Measurements from ENCODE around the gene RALGAPB. TPM values are rescaled to one million over a fixed set of nuclear protein-coding genes. Genes with fewer than 3 reads are reported as not detected.

RALGAPB gene
- total and polyA plus RNA-seq, 7 donors = 7.5 to 27.3 (median 18.6) TPM

DNA sequence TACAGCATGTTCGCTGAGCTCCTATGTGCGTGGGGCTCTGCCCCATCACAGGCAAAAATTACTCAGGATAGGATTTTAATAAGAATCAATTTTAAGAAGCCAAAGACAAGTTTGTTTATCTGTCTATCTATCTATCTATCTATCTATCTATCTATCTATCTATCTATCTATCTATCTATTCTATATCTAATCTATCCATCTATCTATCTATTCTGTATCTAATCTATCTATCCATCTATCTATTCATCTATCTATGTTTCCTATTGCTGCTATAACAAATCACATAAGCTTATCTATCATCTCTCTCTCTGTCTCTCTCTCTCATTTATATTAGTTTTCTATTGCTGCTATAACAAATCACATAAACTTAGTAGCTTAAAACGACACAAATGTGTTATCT is 130.6 kb downstream of the RALGAPB start:
- WGBS, 3 donors = 71 to 78% (median 77%) methylated on average over 3 of the region's 3 CpGs
- no peak overlapping the region for H3K4me3 ChIP-seq
- intact Hi-C loops (cut with DNase I) = no loop called here
- no peak for ATAC-seq
- TF ChIP-seq, protein P1, sequence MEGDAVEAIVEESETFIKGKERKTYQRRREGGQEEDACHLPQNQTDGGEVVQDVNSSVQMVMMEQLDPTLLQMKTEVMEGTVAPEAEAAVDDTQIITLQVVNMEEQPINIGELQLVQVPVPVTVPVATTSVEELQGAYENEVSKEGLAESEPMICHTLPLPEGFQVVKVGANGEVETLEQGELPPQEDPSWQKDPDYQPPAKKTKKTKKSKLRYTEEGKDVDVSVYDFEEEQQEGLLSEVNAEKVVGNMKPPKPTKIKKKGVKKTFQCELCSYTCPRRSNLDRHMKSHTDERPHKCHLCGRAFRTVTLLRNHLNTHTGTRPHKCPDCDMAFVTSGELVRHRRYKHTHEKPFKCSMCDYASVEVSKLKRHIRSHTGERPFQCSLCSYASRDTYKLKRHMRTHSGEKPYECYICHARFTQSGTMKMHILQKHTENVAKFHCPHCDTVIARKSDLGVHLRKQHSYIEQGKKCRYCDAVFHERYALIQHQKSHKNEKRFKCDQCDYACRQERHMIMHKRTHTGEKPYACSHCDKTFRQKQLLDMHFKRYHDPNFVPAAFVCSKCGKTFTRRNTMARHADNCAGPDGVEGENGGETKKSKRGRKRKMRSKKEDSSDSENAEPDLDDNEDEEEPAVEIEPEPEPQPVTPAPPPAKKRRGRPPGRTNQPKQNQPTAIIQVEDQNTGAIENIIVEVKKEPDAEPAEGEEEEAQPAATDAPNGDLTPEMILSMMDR (IDR thresholded peaks at IDR 0.05) = no peak
- no peaks in the 10 kb centered on the region for H3K4me1 ChIP-seq
- no peak overlapping the region for H3K27ac ChIP-seq
- no peak for DNase-seq
- no peaks in the 10 kb centered on the region for H3K36me3 ChIP-seq (ENCODE audit: insufficient read depth in 1 of 2, low read depth in 1 of 2)
- H3K27me3 ChIP-seq (ENCODE audit: insufficient read depth in 3 of 3, low read length in 2 of 3) = peaks cover 0 to 63% (median 16%) of the 10 kb centered on the region in 3 donors
- no peaks in the 10 kb centered on the region for H3K9me3 ChIP-seq

DNA sequence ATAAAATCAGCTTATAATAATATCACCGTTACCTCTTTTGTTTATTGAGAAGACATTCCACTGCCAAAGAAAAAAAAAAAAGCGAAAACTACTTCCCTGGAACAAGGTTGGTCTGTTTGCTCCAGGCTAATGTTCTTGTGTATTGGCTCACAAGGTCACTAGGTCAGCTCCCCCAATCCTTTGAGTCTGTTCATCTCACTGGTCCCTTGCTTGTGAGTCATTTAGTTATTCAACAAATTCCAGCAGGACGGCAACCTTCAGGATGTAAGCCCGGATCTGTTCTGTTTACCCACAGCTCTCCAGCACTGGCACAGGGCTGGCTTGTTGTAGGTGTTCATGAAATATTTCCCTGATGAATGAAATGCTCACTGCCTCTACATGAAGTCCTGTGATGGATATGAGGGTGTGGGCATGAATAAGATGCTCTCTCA is 132.2 kb downstream of the RALGAPB start:
- TF ChIP-seq, protein P1 (IDR thresholded peaks at IDR 0.05) = no peak
- Histone ChIP-seq H3K4me3 (no peak overlapping the region), H3K27me3 (ENCODE audit: insufficient read depth in 3 of 3, low read length in 2 of 3) (peaks cover 0 to 57% (median 19%) of the 10 kb centered on the region in 3 donors), H3K27ac (no peak overlapping the region), H3K9me3 (no peaks in the 10 kb centered on the region), H3K36me3 (ENCODE audit: insufficient read depth in 1 of 2, low read depth in 1 of 2) (no peaks in the 10 kb centered on the region), H3K4me1 (no peaks in the 10 kb centered on the region)
- ATAC-seq = no peak
- 63% methylated on average over 4 of the region's 4 CpGs for WGBS, 3 donors
- intact Hi-C loops (cut with DNase I) = no loop called here
- DNase-seq = no peak

DNA sequence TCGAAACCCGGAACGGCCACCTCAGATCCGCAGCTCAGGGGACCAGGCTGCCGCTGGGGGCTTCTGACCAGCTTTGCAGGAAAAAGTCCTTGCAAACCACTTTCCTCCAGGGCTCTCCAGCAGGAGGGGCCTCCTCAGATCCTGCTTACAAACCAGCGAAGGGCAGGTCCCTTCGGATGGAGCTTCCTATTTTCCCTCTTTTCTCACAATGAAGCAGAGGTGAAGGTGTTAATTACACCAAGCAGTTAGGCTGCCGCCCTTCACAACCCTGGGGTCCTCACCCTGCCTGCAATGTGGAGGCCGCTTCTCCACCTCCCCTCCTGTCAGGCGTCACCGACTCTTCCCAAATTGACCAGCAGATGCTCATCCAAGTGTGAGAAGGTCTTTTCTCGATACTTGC is 134.7 kb downstream of the RALGAPB start:
- no peaks in the 10 kb centered on the region for H3K36me3 ChIP-seq (ENCODE audit: insufficient read depth in 1 of 2, low read depth in 1 of 2)
- DNase-seq = no peak
- no peak overlapping the region for H3K4me3 ChIP-seq
- no peaks in the 10 kb centered on the region for H3K9me3 ChIP-seq
- TF ChIP-seq, protein P1 (IDR thresholded peaks at IDR 0.05) = no peak
- intact Hi-C loops (cut with DNase I) = no loop called here
- H3K27ac ChIP-seq = no peak overlapping the region
- no peaks in the 10 kb centered on the region for H3K4me1 ChIP-seq
- ATAC-seq = no peak
- WGBS, 3 donors = 30 to 37% (median 34%) methylated on average over 12 of the region's 12 CpGs
- H3K27me3 ChIP-seq (ENCODE audit: insufficient read depth in 3 of 3, low read length in 2 of 3) = peaks cover 0 to 37% (median 9%) of the 10 kb centered on the region in 3 donors

DNA sequence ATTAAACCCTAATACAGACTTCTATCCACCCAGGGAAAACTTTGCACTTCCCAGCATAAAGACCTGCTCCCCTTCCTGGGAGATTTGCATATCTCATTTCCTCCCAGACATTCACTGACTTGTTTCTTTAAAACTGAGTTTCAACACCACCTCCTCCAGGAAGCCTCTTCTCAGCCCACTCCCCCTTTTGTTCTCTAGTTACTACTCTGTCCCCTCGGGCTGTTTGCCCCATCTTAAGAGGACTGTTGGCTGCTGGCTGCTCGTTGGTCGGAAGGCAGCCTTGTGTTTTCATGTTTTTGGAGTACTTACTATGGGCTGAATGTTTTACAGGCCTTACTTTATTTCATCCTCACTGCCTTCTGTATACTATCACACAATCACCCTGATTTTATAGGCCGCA is 135.5 kb downstream of the RALGAPB start:
- no peaks in the 10 kb centered on the region for H3K4me1 ChIP-seq
- 70 to 78% (median 74%) methylated on average over 4 of the region's 4 CpGs for WGBS, 3 donors
- TF ChIP-seq, protein P1 (IDR thresholded peaks at IDR 0.05) = no peak
- H3K9me3 ChIP-seq = no peaks in the 10 kb centered on the region
- no peak overlapping the region for H3K4me3 ChIP-seq
- peaks cover 0 to 31% (median 6%) of the 10 kb centered on the region in 3 donors for H3K27me3 ChIP-seq (ENCODE audit: insufficient read depth in 3 of 3, low read length in 2 of 3)
- intact Hi-C loops (cut with DNase I) = no loop called here
- no peak overlapping the region for H3K27ac ChIP-seq
- no peak for DNase-seq
- no peaks in the 10 kb centered on the region for H3K36me3 ChIP-seq (ENCODE audit: insufficient read depth in 1 of 2, low read depth in 1 of 2)
- no peak for ATAC-seq

DNA sequence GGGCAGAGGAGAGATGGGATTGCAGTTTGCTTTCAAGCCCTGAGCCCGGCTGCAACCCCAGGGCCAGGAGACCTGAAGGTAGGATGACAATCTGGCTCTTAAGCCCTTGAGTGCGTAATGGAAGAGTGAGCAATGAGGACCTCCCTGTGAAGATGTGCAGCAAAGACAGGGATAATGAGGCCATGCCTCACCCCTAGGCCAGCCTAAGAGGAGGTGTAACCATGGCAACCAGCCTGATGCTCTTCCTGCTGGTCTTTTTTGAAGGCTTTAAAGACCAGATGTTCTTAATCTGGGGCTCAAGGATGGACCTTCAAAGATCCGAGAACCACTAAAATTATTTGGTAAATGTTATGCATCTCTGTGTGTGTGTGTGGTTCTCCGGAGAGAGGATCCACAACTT is 137.2 kb downstream of the RALGAPB start:
- Histone ChIP-seq H3K4me1 (no peaks in the 10 kb centered on the region), H3K9me3 (no peaks in the 10 kb centered on the region), H3K27ac (no peak overlapping the region), H3K27me3 (ENCODE audit: insufficient read depth in 3 of 3, low read length in 2 of 3) (peaks cover 0 to 15% (median 6%) of the 10 kb centered on the region in 3 donors), H3K4me3 (no peak overlapping the region), H3K36me3 (ENCODE audit: insufficient read depth in 1 of 2, low read depth in 1 of 2) (no peaks in the 10 kb centered on the region)
- DNase-seq (no peak), ATAC-seq (no peak)
- TF ChIP-seq, protein P1 (IDR thresholded peaks at IDR 0.05) = no peak
- intact Hi-C loops (cut with DNase I) = no loop called here
- WGBS, 3 donors = 76 to 85% (median 78%) methylated on average over 4 of the region's 4 CpGs

Measured in psoas muscle (tissue), 8 donors.